CD4-positive, alpha-beta memory T cell (primary cell): ENCODE data around the gene LGR6. TPM values are rescaled to one million over a fixed set of nuclear protein-coding genes. Genes with fewer than 3 reads are reported as not detected.
"Not testable (repeated sequence)": the region's sequence is repeated elsewhere in the genome, so short reads cannot be mapped to it uniquely, and the experiment has no call there.

Experiments used
- CTCF ChIA-PET: fragments of 350-600 bp; sonication (Branson Sonifier 250); formaldehyde crosslinking; loops from one replicate; lab custom pipeline; 2021; ENCODE audit warnings: inconsistent platforms; ENCODE audit not compliant: partially characterized antibody; lab: Charles Lee
- POLR2A ChIA-PET: fragments of 350-600 bp; sonication (Branson Sonifier 250); formaldehyde crosslinking; loops from one replicate; lab custom pipeline; 2021; ENCODE audit not compliant: partially characterized antibody; lab: Charles Lee
- DNase-seq, 5 donors: peaks; one replicate each; pipeline versions ENCODE4 v3.0.0 to v3.0.0-alpha.2; 2020 to 2022; ENCODE audit warnings: mixed read lengths in 1 of 5
- H3K27ac ChIP-seq: one replicate; pipeline ENCODE4 v1.7.0; 2013; ENCODE audit warnings: low read depth, low read length
- H3K27me3 ChIP-seq: 2 replicates; pipeline ENCODE4 v1.7.0; 2013; ENCODE audit warnings: mild to moderate bottlenecking, low read length, moderate library complexity; ENCODE audit not compliant: insufficient read depth
- H3K36me3 ChIP-seq: 2 replicates; pipeline ENCODE4 v1.7.0; 2013; ENCODE audit warnings: mild to moderate bottlenecking, low read length, moderate library complexity; ENCODE audit not compliant: insufficient read depth
- H3K4me1 ChIP-seq: 2 replicates; pipeline ENCODE4 v1.7.0; 2013; ENCODE audit warnings: mild to moderate bottlenecking, low read length, moderate library complexity; ENCODE audit not compliant: insufficient read depth
- H3K4me3 ChIP-seq, 2 donors: one replicate each; pipeline ENCODE4 v1.7.0; 2013; ENCODE audit warnings: low read length in 2 of 2, mild to moderate bottlenecking in 1 of 2
- H3K9me3 ChIP-seq, 2 donors: one replicate each; pipeline ENCODE4 v1.7.0; 2013; ENCODE audit warnings: low read length in 2 of 2, control low read depth in 1 of 2; ENCODE audit not compliant: control insufficient read depth in 1 of 2
- H3K27ac Mint-ChIP-seq, 7 donors: one replicate each; pipeline ENCODE4 v1.8.0; 2020 to 2021; ENCODE audit warnings: mixed read lengths in 7 of 7, mild to moderate bottlenecking in 6 of 7, inconsistent platforms in 3 of 7, moderate library complexity in 3 of 7
- H3K27me3 Mint-ChIP-seq, 2 donors: one replicate each; pipeline ENCODE4 v1.8.0; 2020 to 2021; ENCODE audit warnings: mixed read lengths in 2 of 2
- H3K36me3 Mint-ChIP-seq, 2 donors: one replicate each; pipeline ENCODE4 v1.8.0; 2020 to 2021; ENCODE audit warnings: mixed read lengths in 2 of 2, inconsistent platforms in 1 of 2, mild to moderate bottlenecking in 1 of 2
- H3K4me1 Mint-ChIP-seq, 4 donors: one replicate each; pipeline ENCODE4 v1.8.0; 2020 to 2021; ENCODE audit warnings: mixed read lengths in 4 of 4, mild to moderate bottlenecking in 1 of 4
- H3K4me3 Mint-ChIP-seq, 8 donors: one replicate each; pipeline ENCODE4 v1.8.0; 2020 to 2021; ENCODE audit warnings: mixed read lengths in 8 of 8, mild to moderate bottlenecking in 7 of 8, moderate library complexity in 6 of 8, inconsistent platforms in 3 of 8
- H3K9me3 Mint-ChIP-seq, 8 donors: one replicate each; pipeline ENCODE4 v1.8.0; 2020 to 2021; ENCODE audit warnings: mixed read lengths in 8 of 8, mild to moderate bottlenecking in 5 of 8, inconsistent platforms in 3 of 8, moderate library complexity in 1 of 8
- intact Hi-C: fragments of 100-400 bp; cut with micrococcal nuclease; formaldehyde crosslinking; loops from one replicate; pipeline ENCODE4 v1.15.1; 2023
- polyA plus RNA-seq, 2 donors: library from polyadenylated mRNA; unstranded; fragments of 300-500 nt; fragmentation: Illumina TruSeq; gene quantifications; one replicate each; pipeline ENCODE4 v1.2.3, GENCODE V29; 2021
- total RNA-seq, 2 experiments: library from RNA; stranded (reverse); gene quantifications; one replicate each; pipeline ENCODE4 v1.2.3, GENCODE V29; 2021

LGR6 gene
- total and polyA plus RNA-seq, 4 experiments from 2014 or later = 0.16 to 0.33 (median 0.17) TPM; not detected in 1

DNA sequence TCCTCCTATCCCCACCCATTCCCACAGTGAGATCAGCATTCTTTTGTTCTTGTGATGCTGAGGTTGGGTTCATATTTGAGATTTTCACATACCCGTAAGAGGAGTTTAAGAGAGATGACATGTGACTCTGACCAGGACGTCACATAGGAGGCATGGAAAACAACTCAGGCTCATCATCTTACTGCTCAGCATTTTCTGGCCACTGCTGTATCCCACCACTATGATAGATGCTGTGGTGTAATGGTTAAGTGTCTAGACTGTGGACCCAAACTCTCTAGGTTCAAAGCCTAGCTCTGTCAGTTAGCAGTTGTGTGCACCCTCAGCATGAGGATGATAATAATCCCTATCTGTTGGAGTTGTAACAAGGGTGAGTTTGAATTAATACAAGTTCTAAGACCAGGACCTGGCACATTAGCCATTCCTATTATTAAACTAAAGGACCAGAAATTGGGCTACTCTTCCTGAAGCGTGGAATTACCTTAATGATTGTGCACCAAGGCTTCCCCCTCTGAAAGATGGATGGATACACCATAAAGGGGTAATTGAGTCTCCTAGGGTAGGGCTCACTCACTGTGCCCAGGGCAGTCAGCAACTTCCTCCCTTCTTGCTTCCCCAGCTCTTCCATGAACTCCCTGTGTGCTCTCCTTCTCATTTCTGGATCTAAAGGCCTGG is 40.9 kb downstream of the LGR6 start:
- intact Hi-C loops = no loop called here
- H3K27ac Mint-ChIP-seq = no peak overlapping the region
- DNase-seq = no peak
- Histone ChIP-seq H3K27ac (no peak overlapping the region), H3K27me3 (no peaks in the 10 kb centered on the region), H3K9me3 (no peaks in the 10 kb centered on the region), H3K4me1 (no peaks in the 10 kb centered on the region), H3K4me3 (no peak overlapping the region), H3K36me3 (no peaks in the 10 kb centered on the region)
- ChIA-PET POLR2A (no interaction called here), CTCF (interaction anchor here (1.0 kb wide), 1 partner anchor 41 kb away, joined by 3 read pairs; no protein-coding TSS in a partner anchor)
- H3K4me3 Mint-ChIP-seq = no peak overlapping the region
- no peaks in the 10 kb centered on the region for H3K36me3 Mint-ChIP-seq
- H3K4me1 Mint-ChIP-seq = peaks cover 0 to 4% (median 3%) of the 10 kb centered on the region in 4 donors
- H3K27me3 Mint-ChIP-seq = peaks cover 8 to 12% of the 10 kb centered on the region in 2 donors
- H3K9me3 Mint-ChIP-seq = peaks cover 0 to 2% (median 0%) of the 10 kb centered on the region in 8 donors

DNA sequence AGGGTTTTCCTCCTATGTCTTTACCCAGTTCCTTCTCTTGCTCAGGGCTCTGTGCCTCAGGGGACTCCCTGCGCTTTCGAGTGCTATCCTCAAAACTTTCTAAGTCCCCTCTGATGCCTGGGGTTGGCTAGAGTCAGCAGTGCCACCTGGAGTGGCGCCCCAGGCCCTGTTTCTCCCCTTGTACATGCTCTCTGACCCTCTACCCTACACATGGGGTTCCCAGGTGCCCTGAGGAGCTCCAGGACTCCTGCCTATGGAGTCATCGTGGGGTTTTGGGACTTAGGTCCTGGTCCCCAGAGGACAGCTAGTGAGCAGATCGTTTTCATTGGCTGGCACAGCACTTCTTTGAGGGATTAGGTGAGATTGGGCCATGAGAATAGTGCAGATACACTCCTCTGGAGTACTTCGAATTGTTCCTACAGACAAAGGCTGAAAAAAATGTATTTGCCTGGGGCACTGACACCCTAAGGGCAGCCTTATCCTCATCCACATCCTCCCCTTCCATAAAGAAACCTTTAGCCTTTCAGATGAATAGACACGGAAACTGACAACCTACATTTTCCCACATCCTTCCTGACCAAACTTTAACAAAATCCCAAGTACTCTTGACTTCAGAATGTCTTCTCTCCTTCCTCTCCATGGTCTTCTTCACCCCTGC is 41.5 kb downstream of the LGR6 start:
- Mint-ChIP-seq H3K27me3 (peaks cover 8 to 12% of the 10 kb centered on the region in 2 donors), H3K4me3 (no peak overlapping the region), H3K4me1 (peaks cover 0 to 4% (median 3%) of the 10 kb centered on the region in 4 donors), H3K27ac (no peak overlapping the region), H3K9me3 (peaks cover 0 to 2% (median 0%) of the 10 kb centered on the region in 8 donors), H3K36me3 (no peaks in the 10 kb centered on the region)
- H3K36me3 ChIP-seq = no peaks in the 10 kb centered on the region
- H3K27me3 ChIP-seq = no peaks in the 10 kb centered on the region
- H3K9me3 ChIP-seq = no peaks in the 10 kb centered on the region
- no peaks in the 10 kb centered on the region for H3K4me1 ChIP-seq
- no peak for DNase-seq
- POLR2A ChIA-PET = no interaction called here
- intact Hi-C loops = no loop called here
- H3K4me3 ChIP-seq = no peak overlapping the region
- no peak overlapping the region for H3K27ac ChIP-seq
- CTCF ChIA-PET = interaction anchor here (0.7 kb wide), 2 partner anchors 20 to 42 kb away, joined by 3 read pairs; no protein-coding TSS in a partner anchor

DNA sequence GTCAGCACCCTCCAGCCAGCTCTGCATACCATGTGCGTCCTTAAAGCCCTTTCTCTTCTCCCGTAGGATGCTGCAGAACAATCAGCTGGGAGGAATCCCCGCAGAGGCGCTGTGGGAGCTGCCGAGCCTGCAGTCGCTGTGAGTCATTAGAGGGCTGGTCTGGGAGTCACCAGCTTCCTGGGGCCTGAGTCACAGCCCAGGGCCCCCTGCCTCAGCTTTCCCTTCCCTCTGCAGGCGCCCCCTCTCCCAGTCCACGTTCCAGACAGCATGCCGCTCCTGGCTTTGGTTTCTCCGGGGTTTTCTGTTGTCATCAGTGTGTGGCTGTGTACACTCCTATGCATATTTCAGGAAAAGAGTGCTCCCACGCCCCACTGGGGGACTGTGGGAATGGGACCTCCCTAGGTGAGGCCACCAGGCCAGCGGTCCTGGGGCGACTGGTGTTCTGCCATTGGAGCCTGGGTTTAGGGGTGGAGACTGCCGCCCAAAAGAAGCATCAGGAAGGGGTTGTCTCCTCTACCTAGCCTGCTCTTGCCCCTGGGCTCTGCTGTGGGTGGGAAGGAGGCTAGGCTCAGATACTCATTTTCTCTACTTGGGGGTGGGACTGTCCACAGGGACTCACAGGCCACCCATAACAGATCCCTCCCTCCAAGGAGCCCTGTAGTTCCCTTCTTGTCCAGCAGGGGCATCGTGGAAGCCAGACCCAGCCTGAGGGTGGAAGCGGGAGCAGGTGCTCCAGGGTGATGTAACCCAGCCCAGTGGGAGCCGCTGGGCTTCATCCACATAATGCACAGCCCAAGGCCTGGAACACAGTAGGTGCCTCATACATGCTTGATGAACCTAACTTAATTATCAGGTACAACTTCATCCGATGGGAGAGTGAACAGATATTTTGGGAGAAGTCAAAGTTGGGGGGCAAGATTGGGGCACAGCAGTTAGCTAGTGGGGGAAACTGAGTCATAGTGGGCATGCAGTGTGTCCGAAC is 42.5 kb downstream of the LGR6 start:
- DNase-seq = peak; percentile 40 to 56 (median 51)
- peaks cover 0 to 2% (median 0%) of the 10 kb centered on the region in 8 donors for H3K9me3 Mint-ChIP-seq
- ChIA-PET CTCF (interaction anchor here (0.7 kb wide), 3 partner anchors 21 to 77 kb away, joined by 3 read pairs; no protein-coding TSS in a partner anchor), POLR2A (no interaction called here)
- no peaks in the 10 kb centered on the region for H3K36me3 Mint-ChIP-seq
- no peaks in the 10 kb centered on the region for H3K4me1 ChIP-seq
- H3K36me3 ChIP-seq = no peaks in the 10 kb centered on the region
- H3K27ac Mint-ChIP-seq = no peak overlapping the region
- intact Hi-C loops = no loop called here
- no peaks in the 10 kb centered on the region for H3K9me3 ChIP-seq
- peaks cover 8 to 12% of the 10 kb centered on the region in 2 donors for H3K27me3 Mint-ChIP-seq
- no peak overlapping the region for H3K4me3 ChIP-seq
- H3K27me3 ChIP-seq = no peaks in the 10 kb centered on the region
- H3K27ac ChIP-seq = no peak overlapping the region
- H3K4me1 Mint-ChIP-seq = peaks cover 0 to 4% (median 3%) of the 10 kb centered on the region in 4 donors
- no peak overlapping the region for H3K4me3 Mint-ChIP-seq

DNA sequence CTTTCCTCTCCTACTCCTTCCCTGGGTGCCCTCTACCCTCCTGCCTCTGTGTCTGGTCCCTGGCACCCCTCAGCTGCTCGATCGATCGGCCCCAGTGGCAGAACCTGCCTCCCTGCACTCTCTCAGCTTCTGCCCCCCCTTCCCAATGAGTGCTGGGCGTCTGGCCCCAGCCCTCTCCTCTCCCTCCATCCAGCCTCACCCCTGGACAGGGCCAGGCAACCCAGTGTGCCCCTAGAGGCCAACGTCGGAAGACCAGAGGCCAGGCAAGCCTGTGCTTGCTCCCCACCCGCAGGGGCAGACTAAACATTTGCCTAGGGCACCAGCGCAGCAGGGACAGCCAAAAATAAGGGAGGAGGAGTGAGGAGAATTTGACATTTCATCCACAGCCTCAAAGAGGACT is 43.5 kb downstream of the LGR6 start:
- no peak overlapping the region for H3K4me3 Mint-ChIP-seq
- H3K36me3 Mint-ChIP-seq = no peaks in the 10 kb centered on the region
- no peak overlapping the region for H3K4me3 ChIP-seq
- H3K27ac Mint-ChIP-seq = no peak overlapping the region
- peak in 1 of 5 donors; percentile 6 for DNase-seq
- ChIA-PET CTCF (interaction anchor here (0.7 kb wide), 1 partner anchor 76 kb away, joined by 3 read pairs; no protein-coding TSS in a partner anchor), POLR2A (no interaction called here)
- no peaks in the 10 kb centered on the region for H3K4me1 ChIP-seq
- intact Hi-C loops = no loop called here
- H3K27me3 Mint-ChIP-seq = peaks cover 8 to 12% of the 10 kb centered on the region in 2 donors
- no peaks in the 10 kb centered on the region for H3K27me3 ChIP-seq
- no peak overlapping the region for H3K27ac ChIP-seq
- H3K9me3 ChIP-seq = no peaks in the 10 kb centered on the region
- H3K9me3 Mint-ChIP-seq = peaks cover 0 to 2% (median 0%) of the 10 kb centered on the region in 8 donors
- H3K36me3 ChIP-seq = no peaks in the 10 kb centered on the region
- H3K4me1 Mint-ChIP-seq = peaks cover 0 to 4% (median 3%) of the 10 kb centered on the region in 4 donors

DNA sequence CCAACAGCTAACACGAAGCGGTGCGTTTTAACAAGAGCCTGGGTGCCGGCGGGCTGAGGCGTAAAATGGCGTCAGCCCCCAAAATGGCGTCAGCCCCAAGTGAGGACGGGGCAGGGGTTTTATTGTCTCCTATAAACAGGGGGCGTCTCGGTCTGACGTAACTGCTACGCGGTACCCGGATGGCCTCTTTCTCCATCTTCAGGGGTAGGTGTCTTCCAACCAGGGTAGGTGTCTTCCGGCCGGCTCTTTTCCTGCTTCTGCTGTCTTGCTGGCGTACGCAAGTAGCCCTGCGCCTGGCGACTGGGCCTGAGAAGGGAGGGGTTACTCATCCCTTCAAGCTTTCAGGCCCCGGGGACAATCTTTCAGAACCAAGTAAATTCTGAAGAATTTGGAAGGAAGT is 45.3 kb downstream of the LGR6 start:
- no peaks in the 10 kb centered on the region for H3K36me3 ChIP-seq
- Mint-ChIP-seq H3K27me3 (peaks cover 8 to 12% of the 10 kb centered on the region in 2 donors), H3K4me1 (peaks cover 0 to 4% (median 3%) of the 10 kb centered on the region in 4 donors), H3K27ac (no peak overlapping the region), H3K36me3 (no peaks in the 10 kb centered on the region), H3K4me3 (no peak overlapping the region), H3K9me3 (peaks cover 0 to 2% (median 0%) of the 10 kb centered on the region in 8 donors)
- no peaks in the 10 kb centered on the region for H3K27me3 ChIP-seq
- ChIA-PET CTCF (interaction anchor here (0.5 kb wide), 1 partner anchor 481 kb away, joined by 3 read pairs; no protein-coding TSS in a partner anchor), POLR2A (no interaction called here)
- no peak overlapping the region for H3K4me3 ChIP-seq
- intact Hi-C loops = no loop called here
- no peaks in the 10 kb centered on the region for H3K9me3 ChIP-seq
- H3K27ac ChIP-seq = no peak overlapping the region
- DNase-seq = no peak
- H3K4me1 ChIP-seq = no peaks in the 10 kb centered on the region

DNA sequence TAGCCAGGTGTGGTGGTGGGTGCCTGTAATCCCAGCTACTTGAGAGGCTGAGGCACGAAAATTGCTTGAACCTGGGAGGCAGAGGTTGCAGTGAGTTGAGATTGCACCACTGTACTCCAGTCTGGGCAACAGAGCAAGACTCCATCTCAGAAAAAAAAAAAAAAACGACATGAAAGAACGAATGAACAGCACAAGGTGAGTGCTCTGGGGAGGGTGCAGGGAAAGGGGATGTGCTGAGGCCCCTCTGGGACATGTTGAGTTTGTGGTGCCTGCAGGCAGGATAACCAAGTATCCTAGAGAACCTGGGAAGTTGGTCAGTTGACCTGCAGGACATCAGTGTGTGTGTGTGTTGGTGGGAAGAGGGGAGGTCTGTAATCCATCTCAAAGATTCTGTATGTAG is 46.6 kb downstream of the LGR6 start:
- H3K9me3 Mint-ChIP-seq, H3K4me3 Mint-ChIP-seq, POLR2A ChIA-PET, H3K27me3 ChIP-seq, H3K27ac ChIP-seq, DNase-seq, H3K4me3 ChIP-seq, H3K9me3 ChIP-seq, H3K4me1 Mint-ChIP-seq, H3K36me3 ChIP-seq, H3K27ac Mint-ChIP-seq, intact Hi-C loops, H3K36me3 Mint-ChIP-seq, H3K4me1 ChIP-seq: not testable (repeated sequence)
- H3K27me3 Mint-ChIP-seq = peaks cover 8 to 12% of the 10 kb centered on the region in 2 donors
- CTCF ChIA-PET = interaction anchor here (0.9 kb wide), 1 partner anchor 47 kb away, joined by 5 read pairs; the partner anchor contains the start of gene LGR6
